Activated CD4-positive, alpha-beta T cell treated with anti-CD3 and anti-CD28 coated beads, Interleukin-2, amount 10 ng/mL, durations not matched to agents 7 days and 5 days (primary cell): ENCODE results near the gene GAS2L2. TPM values are rescaled to one million over a fixed set of nuclear protein-coding genes. Genes with fewer than 3 reads are reported as not detected.
"Not testable (repeated sequence)": the region's sequence is repeated elsewhere in the genome, so short reads cannot be mapped to it uniquely, and the experiment has no call there.

ENCODE experiments used
- CTCF ChIA-PET: fragments of 350-600 bp; sonication (Branson Sonifier 250); formaldehyde crosslinking; loops from one replicate; lab custom pipeline; 2021; ENCODE audit warnings: antibody characterized with exemption; lab: Charles Lee
- POLR2A ChIA-PET: fragments of 350-600 bp; sonication (Branson Sonifier 250); formaldehyde crosslinking; loops from one replicate; lab custom pipeline; 2021; ENCODE audit warnings: antibody characterized with exemption; lab: Charles Lee
- DNase-seq: peaks from one replicate; pipeline ENCODE4 v3.0.0-alpha.2; 2020
- H3K27ac Mint-ChIP-seq: one replicate; pipeline ENCODE4 v1.8.0; 2021; ENCODE audit warnings: mild to moderate bottlenecking, moderate library complexity, mixed read lengths
- H3K27me3 Mint-ChIP-seq: one replicate; pipeline ENCODE4 v1.8.0; 2021; ENCODE audit warnings: mixed read lengths
- H3K36me3 Mint-ChIP-seq: one replicate; pipeline ENCODE4 v1.8.0; 2021; ENCODE audit warnings: low read depth, mixed read lengths
- H3K4me1 Mint-ChIP-seq: one replicate; pipeline ENCODE4 v1.8.0; 2021; ENCODE audit warnings: mixed read lengths
- H3K4me3 Mint-ChIP-seq: one replicate; pipeline ENCODE4 v1.8.0; 2021; ENCODE audit warnings: mild to moderate bottlenecking, moderate library complexity, mixed read lengths
- H3K9me3 Mint-ChIP-seq: one replicate; pipeline ENCODE4 v1.8.0; 2021; ENCODE audit warnings: mixed read lengths
- total RNA-seq, 2 experiments: library from RNA; stranded (reverse); gene quantifications; one replicate each; pipeline ENCODE4 v1.2.3, GENCODE V29; 2021

Gene GAS2L2
- total RNA-seq, 2 experiments from 2014 or later: not detected

- DNase-seq: no peak
- no peaks in the 10 kb centered on the region for H3K27me3 Mint-ChIP-seq
- no peaks in the 10 kb centered on the region for H3K9me3 Mint-ChIP-seq
- H3K27ac Mint-ChIP-seq: no peak overlapping the region
- POLR2A ChIA-PET: no interaction called here
- peaks cover 22% of the 10 kb centered on the region for H3K36me3 Mint-ChIP-seq
- CTCF ChIA-PET: interaction anchor here (0.6 to 1.1 kb wide), 2 partner anchors 13 to 986 kb away, joined by 3 to 4 read pairs; no protein-coding TSS in a partner anchor
- H3K4me3 Mint-ChIP-seq: no peak overlapping the region
- peaks cover 3% of the 10 kb centered on the region for H3K4me1 Mint-ChIP-seq
These were observed 37.6 kb downstream of the GAS2L2 start for GRCh38 chr17:35715416-35715815.

- Mint-ChIP-seq H3K4me3 (no peak overlapping the region), H3K27ac (no peak overlapping the region), H3K36me3 (peaks cover 23% of the 10 kb centered on the region), H3K9me3 (no peaks in the 10 kb centered on the region), H3K27me3 (no peaks in the 10 kb centered on the region), H3K4me1 (peaks cover 3% of the 10 kb centered on the region)
- ChIA-PET POLR2A (no interaction called here), CTCF (interaction anchor here (1.1 kb wide), 1 partner anchor 14 kb away, joined by 3 read pairs; no protein-coding TSS in a partner anchor)
- DNase-seq: no peak
These were observed 38.1 kb downstream of the GAS2L2 start for GRCh38 chr17:35714988-35715387.

- Mint-ChIP-seq H3K27ac (no peak overlapping the region), H3K9me3 (no peaks in the 10 kb centered on the region), H3K27me3 (no peaks in the 10 kb centered on the region), H3K4me3 (no peak overlapping the region), H3K36me3 (peaks cover 14% of the 10 kb centered on the region), H3K4me1 (peaks cover 14% of the 10 kb centered on the region)
- ChIA-PET POLR2A (no interaction called here), CTCF (interaction anchor here (0.7 to 1.3 kb wide), 2 partner anchors 18 to 51 kb away, joined by 3 read pairs; no protein-coding TSS in a partner anchor)
- DNase-seq: peak; percentile 16
These were observed 39.8 kb downstream of the GAS2L2 start for GRCh38 chr17:35713069-35713728.

GRCh38 chr17:35710950-35711349 lies 42.1 kb downstream of the GAS2L2 start:
- ChIA-PET POLR2A (no interaction called here), CTCF (interaction anchor here (0.9 to 1.4 kb wide), 3 partner anchors 8 to 37 kb away, joined by 3 to 5 read pairs (median 4); no protein-coding TSS in a partner anchor)
- no peak for DNase-seq
- Mint-ChIP-seq H3K27me3 (no peaks in the 10 kb centered on the region), H3K4me1 (peaks cover 24% of the 10 kb centered on the region), H3K9me3 (no peaks in the 10 kb centered on the region), H3K27ac (no peak overlapping the region), H3K36me3 (peaks cover 14% of the 10 kb centered on the region), H3K4me3 (no peak overlapping the region)

GRCh38 chr17:35709874-35710273 lies 43.2 kb downstream of the GAS2L2 start:
- CTCF ChIA-PET: interaction anchor here (1.0 kb wide), 1 partner anchor 9 kb away, joined by 5 read pairs; no protein-coding TSS in a partner anchor
- POLR2A ChIA-PET: no interaction called here
- H3K9me3 Mint-ChIP-seq: no peaks in the 10 kb centered on the region
- peaks cover 24% of the 10 kb centered on the region for H3K4me1 Mint-ChIP-seq
- H3K27ac Mint-ChIP-seq: no peak overlapping the region
- no peak overlapping the region for H3K4me3 Mint-ChIP-seq
- H3K27me3 Mint-ChIP-seq: no peaks in the 10 kb centered on the region
- peaks cover 14% of the 10 kb centered on the region for H3K36me3 Mint-ChIP-seq
- DNase-seq: no peak

- Mint-ChIP-seq H3K27me3 (no peaks in the 10 kb centered on the region), H3K27ac (no peak overlapping the region), H3K4me3 (no peak overlapping the region), H3K4me1 (peaks cover 24% of the 10 kb centered on the region), H3K36me3 (peaks cover 14% of the 10 kb centered on the region), H3K9me3 (no peaks in the 10 kb centered on the region)
- ChIA-PET CTCF (no interaction called here), POLR2A (no interaction called here)
- no peak for DNase-seq
These were observed 44.1 kb downstream of the GAS2L2 start for GRCh38 chr17:35708951-35709350.

GRCh38 chr17:35708149-35708548 lies 44.9 kb downstream of the GAS2L2 start:
- no peak for DNase-seq
- H3K4me1 Mint-ChIP-seq: peaks cover 24% of the 10 kb centered on the region
- no peak overlapping the region for H3K4me3 Mint-ChIP-seq
- H3K36me3 Mint-ChIP-seq: peaks cover 17% of the 10 kb centered on the region
- H3K27me3 Mint-ChIP-seq: no peaks in the 10 kb centered on the region
- H3K9me3 Mint-ChIP-seq: no peaks in the 10 kb centered on the region
- ChIA-PET POLR2A (no interaction called here), CTCF (no interaction called here)
- H3K27ac Mint-ChIP-seq: no peak overlapping the region

GRCh38 chr17:35705705-35706104 lies 47.3 kb downstream of the GAS2L2 start:
- Mint-ChIP-seq H3K27ac (no peak overlapping the region), H3K36me3 (peaks cover 21% of the 10 kb centered on the region), H3K4me1 (peaks cover 21% of the 10 kb centered on the region), H3K9me3 (no peaks in the 10 kb centered on the region), H3K4me3 (no peak overlapping the region), H3K27me3 (no peaks in the 10 kb centered on the region)
- ChIA-PET CTCF (interaction anchor here (1.3 kb wide), 1 partner anchor 17 kb away, joined by 5 read pairs; no protein-coding TSS in a partner anchor), POLR2A (no interaction called here)
- DNase-seq: no peak

- Mint-ChIP-seq H3K4me3 (no peak overlapping the region), H3K36me3 (peaks cover 16% of the 10 kb centered on the region), H3K27ac (no peak overlapping the region), H3K9me3 (no peaks in the 10 kb centered on the region), H3K27me3 (no peaks in the 10 kb centered on the region), H3K4me1 (peaks cover 21% of the 10 kb centered on the region)
- ChIA-PET CTCF (interaction anchor here (1.3 kb wide), 1 partner anchor 18 kb away, joined by 5 read pairs; no protein-coding TSS in a partner anchor), POLR2A (no interaction called here)
- DNase-seq: no peak
These were observed 47.8 kb downstream of the GAS2L2 start for GRCh38 chr17:35705230-35705629.

- not testable (repeated sequence) for DNase-seq, H3K4me3 Mint-ChIP-seq, H3K27ac Mint-ChIP-seq, H3K9me3 Mint-ChIP-seq, H3K27me3 Mint-ChIP-seq
- Mint-ChIP-seq H3K4me1 (peaks cover 10% of the 10 kb centered on the region), H3K36me3 (peaks cover 11% of the 10 kb centered on the region)
- ChIA-PET CTCF (interaction anchor here (1.0 to 1.6 kb wide), 2 partner anchors 8 to 60 kb away, joined by 3 to 4 read pairs; no protein-coding TSS in a partner anchor), POLR2A (interaction anchor here (0.6 kb wide), 1 partner anchor 445 kb away, joined by 3 read pairs; no protein-coding TSS in a partner anchor)
These were observed 49.7 kb downstream of the GAS2L2 start for GRCh38 chr17:35703308-35703707.

GRCh38 chr17:35701491-35701890 lies 51.5 kb downstream of the GAS2L2 start:
- no peaks in the 10 kb centered on the region for H3K9me3 Mint-ChIP-seq
- H3K4me3 Mint-ChIP-seq: no peak overlapping the region
- no peak overlapping the region for H3K27ac Mint-ChIP-seq
- H3K36me3 Mint-ChIP-seq: peaks cover 18% of the 10 kb centered on the region
- no peaks in the 10 kb centered on the region for H3K27me3 Mint-ChIP-seq
- peaks cover 2% of the 10 kb centered on the region for H3K4me1 Mint-ChIP-seq
- CTCF ChIA-PET: no interaction called here
- DNase-seq: no peak
- POLR2A ChIA-PET: no interaction called here

GRCh38 chr17:35700150-35700549 lies 52.9 kb downstream of the GAS2L2 start:
- Mint-ChIP-seq H3K36me3 (peaks cover 25% of the 10 kb centered on the region), H3K4me3 (no peak overlapping the region), H3K9me3 (no peaks in the 10 kb centered on the region), H3K4me1 (peaks cover 2% of the 10 kb centered on the region), H3K27ac (no peak overlapping the region), H3K27me3 (no peaks in the 10 kb centered on the region)
- no peak for DNase-seq
- POLR2A ChIA-PET: no interaction called here
- CTCF ChIA-PET: interaction anchor here (1.2 kb wide), 1 partner anchor 18 kb away, joined by 3 read pairs; no protein-coding TSS in a partner anchor

GRCh38 chr17:35698800-35699199 lies 54.2 kb downstream of the GAS2L2 start:
- Mint-ChIP-seq H3K9me3 (no peaks in the 10 kb centered on the region), H3K36me3 (peaks cover 31% of the 10 kb centered on the region), H3K4me1 (peaks cover 2% of the 10 kb centered on the region), H3K27me3 (no peaks in the 10 kb centered on the region), H3K4me3 (no peak overlapping the region), H3K27ac (no peak overlapping the region)
- CTCF ChIA-PET: no interaction called here
- no peak for DNase-seq
- POLR2A ChIA-PET: no interaction called here
